ENCODE data around the gene SKAP1.

DNA sequence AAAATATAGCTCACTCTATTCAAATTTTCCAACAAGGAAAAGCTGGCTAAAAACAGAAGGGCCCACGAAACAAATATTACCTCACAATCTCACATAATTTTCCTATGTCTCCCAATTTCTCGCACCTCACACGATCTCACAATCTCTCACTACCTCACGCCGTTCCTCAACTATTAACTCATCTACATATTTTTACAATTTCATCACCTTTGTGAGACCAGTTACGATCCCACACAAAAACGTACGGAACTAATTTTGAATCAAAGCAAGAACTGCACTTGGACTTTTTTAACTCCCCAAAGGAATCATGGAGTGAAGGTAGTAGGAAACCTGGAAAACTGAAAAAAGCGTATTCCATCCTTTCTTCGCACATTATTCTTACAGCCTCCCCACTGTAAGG is 329.9 kb downstream of the SKAP1 start:
- TF ChIP-seq, protein P1, sequence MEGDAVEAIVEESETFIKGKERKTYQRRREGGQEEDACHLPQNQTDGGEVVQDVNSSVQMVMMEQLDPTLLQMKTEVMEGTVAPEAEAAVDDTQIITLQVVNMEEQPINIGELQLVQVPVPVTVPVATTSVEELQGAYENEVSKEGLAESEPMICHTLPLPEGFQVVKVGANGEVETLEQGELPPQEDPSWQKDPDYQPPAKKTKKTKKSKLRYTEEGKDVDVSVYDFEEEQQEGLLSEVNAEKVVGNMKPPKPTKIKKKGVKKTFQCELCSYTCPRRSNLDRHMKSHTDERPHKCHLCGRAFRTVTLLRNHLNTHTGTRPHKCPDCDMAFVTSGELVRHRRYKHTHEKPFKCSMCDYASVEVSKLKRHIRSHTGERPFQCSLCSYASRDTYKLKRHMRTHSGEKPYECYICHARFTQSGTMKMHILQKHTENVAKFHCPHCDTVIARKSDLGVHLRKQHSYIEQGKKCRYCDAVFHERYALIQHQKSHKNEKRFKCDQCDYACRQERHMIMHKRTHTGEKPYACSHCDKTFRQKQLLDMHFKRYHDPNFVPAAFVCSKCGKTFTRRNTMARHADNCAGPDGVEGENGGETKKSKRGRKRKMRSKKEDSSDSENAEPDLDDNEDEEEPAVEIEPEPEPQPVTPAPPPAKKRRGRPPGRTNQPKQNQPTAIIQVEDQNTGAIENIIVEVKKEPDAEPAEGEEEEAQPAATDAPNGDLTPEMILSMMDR (conservative IDR thresholded peaks at IDR 0.05) = no peak
- TF ChIP-seq EZH2 (IDR thresholded peaks at IDR 0.05; ENCODE audit: low read depth) = no peak
